ENCODE data around the gene KCTD16. TPM values are rescaled to one million over a fixed set of nuclear protein-coding genes. Genes with fewer than 3 reads are reported as not detected.

The KCTD16 gene
- total RNA-seq, 1 experiment from 2014 or later, result 0.14 TPM

DNA sequence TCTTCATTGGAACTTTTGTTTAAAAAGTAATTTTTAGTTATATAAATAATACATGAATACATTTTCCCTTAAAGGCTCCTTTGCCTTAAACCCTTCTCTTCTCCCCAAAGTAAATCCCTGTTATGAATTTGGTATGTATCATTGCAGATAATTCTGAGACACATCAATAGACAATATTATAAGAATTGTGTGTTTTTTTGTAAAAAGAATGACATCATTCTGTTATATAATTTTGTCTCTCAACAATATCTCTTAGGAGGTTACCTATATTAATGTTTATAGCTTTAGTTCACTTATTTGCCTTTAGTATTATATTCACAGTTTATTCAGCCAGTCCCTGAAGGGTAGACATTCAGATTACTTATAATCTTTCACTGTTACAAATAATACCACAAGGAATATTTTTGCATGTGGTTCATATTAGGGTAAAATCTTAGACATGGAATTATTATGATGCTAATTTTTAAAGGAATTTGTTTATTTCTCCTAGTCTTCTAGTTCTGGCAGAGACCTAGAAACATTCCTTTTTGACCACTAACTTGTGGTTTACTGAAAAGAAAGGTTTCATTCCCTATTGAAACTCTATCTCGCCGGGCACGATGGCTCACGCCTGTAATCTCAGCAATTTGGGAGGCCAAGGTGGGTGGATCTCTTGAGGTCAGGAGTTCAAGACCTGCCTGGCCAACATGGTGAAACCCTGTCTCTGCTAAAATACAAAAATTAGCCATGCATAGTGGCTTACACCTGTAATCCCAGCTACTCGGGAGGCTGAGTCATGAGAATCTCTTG lies 105.6 kb downstream of the KCTD16 start:
- H3K27ac Mint-ChIP-seq (ENCODE audit: unreplicated experiment), result no peak overlapping the region
- BruUV-seq (replicated peaks), result no TSS peak
- intact Hi-C loops (cut with micrococcal nuclease; ENCODE audit: unreplicated experiment), result no loop called here

DNA sequence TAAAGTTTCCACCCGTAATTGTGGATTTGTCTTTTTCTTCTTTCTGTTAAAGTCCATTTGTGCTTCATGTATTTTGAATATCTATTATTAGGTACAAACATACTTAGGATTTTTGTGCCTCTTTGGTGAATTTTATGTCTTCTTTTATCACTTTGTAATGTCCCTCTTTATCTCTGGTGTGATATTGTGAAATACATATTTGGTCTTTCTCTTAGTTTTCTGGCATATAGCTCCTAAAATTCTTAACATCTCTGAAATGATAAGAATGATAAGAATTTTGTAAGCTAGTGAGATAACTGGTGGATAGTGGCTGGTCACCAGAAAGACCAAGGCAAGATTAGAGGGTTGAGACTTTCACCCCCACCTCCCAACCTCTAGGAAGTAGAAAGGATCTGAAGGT lies 111.1 kb downstream of the KCTD16 start:
- Mint-ChIP-seq H3K9me3 (ENCODE audit: low read depth, unreplicated experiment) (no peaks in the 10 kb centered on the region), H3K4me3 (ENCODE audit: low read depth, unreplicated experiment) (no peak overlapping the region), H3K27me3 (ENCODE audit: unreplicated experiment) (no peaks in the 10 kb centered on the region), H3K36me3 (ENCODE audit: insufficient read depth, unreplicated experiment) (no peaks in the 10 kb centered on the region), H3K27ac (ENCODE audit: unreplicated experiment) (no peak overlapping the region), H3K4me1 (ENCODE audit: low read depth, unreplicated experiment) (no peaks in the 10 kb centered on the region)
- intact Hi-C loops (cut with micrococcal nuclease; ENCODE audit: unreplicated experiment), result no loop called here
- BruUV-seq (replicated peaks), result no TSS peak
- CTCF ChIA-PET, result no interaction called here
- DNase-seq, result no peak
- TF ChIP-seq, protein P1, sequence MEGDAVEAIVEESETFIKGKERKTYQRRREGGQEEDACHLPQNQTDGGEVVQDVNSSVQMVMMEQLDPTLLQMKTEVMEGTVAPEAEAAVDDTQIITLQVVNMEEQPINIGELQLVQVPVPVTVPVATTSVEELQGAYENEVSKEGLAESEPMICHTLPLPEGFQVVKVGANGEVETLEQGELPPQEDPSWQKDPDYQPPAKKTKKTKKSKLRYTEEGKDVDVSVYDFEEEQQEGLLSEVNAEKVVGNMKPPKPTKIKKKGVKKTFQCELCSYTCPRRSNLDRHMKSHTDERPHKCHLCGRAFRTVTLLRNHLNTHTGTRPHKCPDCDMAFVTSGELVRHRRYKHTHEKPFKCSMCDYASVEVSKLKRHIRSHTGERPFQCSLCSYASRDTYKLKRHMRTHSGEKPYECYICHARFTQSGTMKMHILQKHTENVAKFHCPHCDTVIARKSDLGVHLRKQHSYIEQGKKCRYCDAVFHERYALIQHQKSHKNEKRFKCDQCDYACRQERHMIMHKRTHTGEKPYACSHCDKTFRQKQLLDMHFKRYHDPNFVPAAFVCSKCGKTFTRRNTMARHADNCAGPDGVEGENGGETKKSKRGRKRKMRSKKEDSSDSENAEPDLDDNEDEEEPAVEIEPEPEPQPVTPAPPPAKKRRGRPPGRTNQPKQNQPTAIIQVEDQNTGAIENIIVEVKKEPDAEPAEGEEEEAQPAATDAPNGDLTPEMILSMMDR (IDR thresholded peaks at IDR 0.05; ENCODE audit: unreplicated experiment), result no peak

More for the DNA sequence above, 105.6 kb downstream of the KCTD16 start:
- Mint-ChIP-seq H3K9me3 (ENCODE audit: low read depth, unreplicated experiment) (no peaks in the 10 kb centered on the region), H3K4me3 (ENCODE audit: low read depth, unreplicated experiment) (no peak overlapping the region), H3K27me3 (ENCODE audit: unreplicated experiment) (no peaks in the 10 kb centered on the region), H3K36me3 (ENCODE audit: insufficient read depth, unreplicated experiment) (no peaks in the 10 kb centered on the region), H3K4me1 (ENCODE audit: low read depth, unreplicated experiment) (no peaks in the 10 kb centered on the region)
- CTCF ChIA-PET, result no interaction called here
- DNase-seq, result no peak
- TF ChIP-seq, protein P1 (IDR thresholded peaks at IDR 0.05; ENCODE audit: unreplicated experiment), result no peak

DNA sequence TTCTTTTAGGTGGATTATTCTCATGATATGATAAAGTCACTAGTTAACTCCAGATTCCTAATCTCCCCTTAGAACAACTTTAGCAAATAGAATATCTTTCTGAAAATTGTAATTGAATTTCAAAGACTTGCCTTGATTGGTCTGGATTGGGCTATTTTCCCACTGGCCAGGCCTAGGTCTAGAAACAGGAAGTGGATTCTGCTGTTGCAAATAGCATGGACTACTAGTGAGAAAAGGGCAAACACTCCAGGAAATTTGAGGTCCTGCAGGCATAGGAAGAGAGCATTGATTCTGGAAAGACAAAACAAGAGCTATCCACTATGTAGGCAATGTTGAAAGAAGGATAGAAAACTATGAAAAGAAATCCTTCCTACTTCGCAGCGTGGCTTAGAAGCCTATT lies 113.4 kb downstream of the KCTD16 start:
- H3K4me3 Mint-ChIP-seq (ENCODE audit: low read depth, unreplicated experiment), result no peak overlapping the region
- no TSS peak for BruUV-seq (replicated peaks)
- CTCF ChIA-PET, result no interaction called here
- H3K36me3 Mint-ChIP-seq (ENCODE audit: insufficient read depth, unreplicated experiment), result no peaks in the 10 kb centered on the region
- no peaks in the 10 kb centered on the region for H3K9me3 Mint-ChIP-seq (ENCODE audit: low read depth, unreplicated experiment)
- intact Hi-C loops (cut with micrococcal nuclease; ENCODE audit: unreplicated experiment), result no loop called here
- TF ChIP-seq, protein P1 (IDR thresholded peaks at IDR 0.05; ENCODE audit: unreplicated experiment), result no peak
- H3K4me1 Mint-ChIP-seq (ENCODE audit: low read depth, unreplicated experiment), result no peaks in the 10 kb centered on the region
- H3K27me3 Mint-ChIP-seq (ENCODE audit: unreplicated experiment), result no peaks in the 10 kb centered on the region
- no peak overlapping the region for H3K27ac Mint-ChIP-seq (ENCODE audit: unreplicated experiment)
- DNase-seq, result no peak

DNA sequence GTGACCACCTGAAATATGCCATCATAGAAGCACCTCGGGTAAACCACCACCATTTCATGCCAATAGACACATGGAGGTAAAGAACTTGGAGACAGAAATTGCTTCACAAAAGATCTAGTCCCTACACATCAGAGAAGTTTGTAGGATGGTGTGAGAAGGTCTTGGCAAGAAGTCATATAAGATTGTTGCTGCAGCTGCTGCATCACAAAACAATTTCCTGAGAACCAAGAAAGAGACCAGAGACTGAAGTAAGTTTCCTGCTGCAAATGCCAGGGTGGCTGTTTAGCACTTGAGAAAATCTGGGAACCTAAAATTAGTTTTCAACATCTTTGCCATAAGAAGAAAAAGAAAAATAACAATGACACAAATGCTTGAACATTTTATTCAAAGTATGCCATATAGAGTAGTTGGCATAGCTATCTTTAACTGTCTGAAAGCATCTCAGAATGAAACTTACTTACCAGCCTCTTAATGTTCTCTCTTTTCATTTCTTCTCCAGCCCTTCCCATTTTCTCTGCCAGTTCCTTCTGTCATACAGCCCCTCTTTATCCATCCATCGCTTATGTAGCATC lies 114.3 kb downstream of the KCTD16 start:
- H3K27ac Mint-ChIP-seq (ENCODE audit: unreplicated experiment), result no peak overlapping the region
- H3K4me1 Mint-ChIP-seq (ENCODE audit: low read depth, unreplicated experiment), result no peaks in the 10 kb centered on the region
- no peaks in the 10 kb centered on the region for H3K36me3 Mint-ChIP-seq (ENCODE audit: insufficient read depth, unreplicated experiment)
- intact Hi-C loops (cut with micrococcal nuclease; ENCODE audit: unreplicated experiment), result no loop called here
- H3K27me3 Mint-ChIP-seq (ENCODE audit: unreplicated experiment), result no peaks in the 10 kb centered on the region
- CTCF ChIA-PET, result no interaction called here
- no peaks in the 10 kb centered on the region for H3K9me3 Mint-ChIP-seq (ENCODE audit: low read depth, unreplicated experiment)
- H3K4me3 Mint-ChIP-seq (ENCODE audit: low read depth, unreplicated experiment), result no peak overlapping the region
- DNase-seq, result no peak
- BruUV-seq (replicated peaks), result no TSS peak
- TF ChIP-seq, protein P1 (IDR thresholded peaks at IDR 0.05; ENCODE audit: unreplicated experiment), result no peak

Measured in Calu3 (cell line).